ENCODE data around the gene DSP. TPM values are rescaled to one million over a fixed set of nuclear protein-coding genes. Genes with fewer than 3 reads are reported as not detected.

DSP gene
- total RNA-seq, 4 donors from 2014 or later, result 3.5 to 6.0 (median 4.7) TPM

DNA sequence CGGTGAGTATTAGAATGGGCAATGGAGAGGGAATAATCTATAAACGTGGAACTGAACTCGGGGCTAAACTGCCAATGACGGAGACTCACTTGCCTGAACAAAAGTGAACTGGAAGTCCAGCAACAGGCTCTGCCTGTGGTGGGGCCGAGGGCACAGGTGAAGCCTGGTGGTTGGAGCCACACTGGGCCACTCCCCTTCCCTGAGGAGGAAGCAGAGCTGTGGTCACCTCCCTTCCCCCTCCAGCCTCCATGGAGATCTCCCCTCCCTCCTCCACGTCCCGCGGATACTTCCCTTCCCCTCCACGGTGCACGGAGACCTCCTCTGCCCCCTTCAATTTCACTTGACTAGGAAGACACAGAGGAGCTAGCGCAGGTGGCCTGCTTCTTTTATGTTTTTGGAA lies 14.7 kb upstream of the DSP start:
- H3K36me3 ChIP-seq, result no peaks in the 10 kb centered on the region
- H3K27ac ChIP-seq, result no peak overlapping the region
- DNase-seq (ENCODE audit: low spot score in 2 of 2), result no peak
- no peaks in the 10 kb centered on the region for H3K9me3 ChIP-seq
- WGBS, 2 donors, result 43 to 47% methylated on average over 11 of the region's 11 CpGs
- no peak overlapping the region for H3K4me3 ChIP-seq
- no peaks in the 10 kb centered on the region for H3K4me1 ChIP-seq
- H3K27me3 ChIP-seq, result peaks cover 0 to 40% of the 10 kb centered on the region in 2 donors
- TF ChIP-seq POLR2A (IDR thresholded peaks at IDR 0.05) (no peak), EP300 (IDR thresholded peaks at IDR 0.05) (no peak)
- TF ChIP-seq, protein P1, sequence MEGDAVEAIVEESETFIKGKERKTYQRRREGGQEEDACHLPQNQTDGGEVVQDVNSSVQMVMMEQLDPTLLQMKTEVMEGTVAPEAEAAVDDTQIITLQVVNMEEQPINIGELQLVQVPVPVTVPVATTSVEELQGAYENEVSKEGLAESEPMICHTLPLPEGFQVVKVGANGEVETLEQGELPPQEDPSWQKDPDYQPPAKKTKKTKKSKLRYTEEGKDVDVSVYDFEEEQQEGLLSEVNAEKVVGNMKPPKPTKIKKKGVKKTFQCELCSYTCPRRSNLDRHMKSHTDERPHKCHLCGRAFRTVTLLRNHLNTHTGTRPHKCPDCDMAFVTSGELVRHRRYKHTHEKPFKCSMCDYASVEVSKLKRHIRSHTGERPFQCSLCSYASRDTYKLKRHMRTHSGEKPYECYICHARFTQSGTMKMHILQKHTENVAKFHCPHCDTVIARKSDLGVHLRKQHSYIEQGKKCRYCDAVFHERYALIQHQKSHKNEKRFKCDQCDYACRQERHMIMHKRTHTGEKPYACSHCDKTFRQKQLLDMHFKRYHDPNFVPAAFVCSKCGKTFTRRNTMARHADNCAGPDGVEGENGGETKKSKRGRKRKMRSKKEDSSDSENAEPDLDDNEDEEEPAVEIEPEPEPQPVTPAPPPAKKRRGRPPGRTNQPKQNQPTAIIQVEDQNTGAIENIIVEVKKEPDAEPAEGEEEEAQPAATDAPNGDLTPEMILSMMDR (IDR thresholded peaks at IDR 0.05), result no peak

DNA sequence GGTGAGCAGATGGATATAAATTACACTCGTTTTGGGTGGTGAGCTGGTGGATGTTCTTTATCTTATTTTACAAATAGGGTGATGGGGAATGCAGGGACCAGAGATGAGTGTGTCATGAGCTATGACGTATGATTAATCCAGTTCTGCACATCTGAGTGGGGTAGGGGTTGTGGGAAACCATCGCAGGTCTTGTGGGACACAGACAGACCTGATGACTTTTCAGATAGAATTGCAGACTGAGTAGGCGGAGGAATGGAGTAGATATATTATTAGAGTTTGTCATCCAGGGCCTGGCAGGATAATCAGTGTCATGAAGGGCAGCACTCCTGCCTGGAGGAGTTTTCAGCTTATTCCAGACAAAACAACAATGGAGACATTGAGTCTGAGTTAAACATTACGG lies 12.9 kb upstream of the DSP start:
- Histone ChIP-seq H3K4me3 (no peak overlapping the region), H3K27me3 (peaks cover 0 to 54% of the 10 kb centered on the region in 2 donors), H3K27ac (no peak overlapping the region), H3K4me1 (no peaks in the 10 kb centered on the region), H3K36me3 (no peaks in the 10 kb centered on the region), H3K9me3 (no peaks in the 10 kb centered on the region)
- WGBS, 2 donors, result 40 to 52% methylated on average over 5 of the region's 5 CpGs
- TF ChIP-seq EP300 (IDR thresholded peaks at IDR 0.05) (no peak), POLR2A (IDR thresholded peaks at IDR 0.05) (no peak)
- TF ChIP-seq, protein P1 (IDR thresholded peaks at IDR 0.05), result no peak
- no peak for DNase-seq (ENCODE audit: low spot score in 2 of 2)

DNA sequence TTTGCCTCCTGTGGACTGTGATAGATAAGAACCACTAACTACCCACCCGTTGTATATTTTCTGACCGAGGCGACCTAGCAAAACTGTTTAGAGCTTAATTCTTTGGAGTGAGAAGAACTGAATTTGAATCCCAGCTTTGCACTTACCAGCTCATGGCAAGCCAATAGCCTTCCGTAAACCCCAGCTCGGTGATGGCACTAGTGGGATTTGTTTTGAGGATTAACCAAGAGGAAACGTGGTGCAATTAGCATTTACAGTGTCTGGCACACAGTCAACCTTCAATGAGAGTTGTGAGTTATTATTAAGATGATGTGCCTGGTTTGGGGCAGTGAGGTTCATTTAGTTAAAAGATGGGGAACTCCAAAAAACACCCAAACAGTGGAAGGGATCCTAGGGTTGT lies 12.3 kb upstream of the DSP start:
- DNase-seq (ENCODE audit: low spot score in 2 of 2), result no peak
- WGBS, 2 donors, result 58 to 61% methylated on average over 6 of the region's 6 CpGs
- TF ChIP-seq, protein P1 (IDR thresholded peaks at IDR 0.05), result no peak
- TF ChIP-seq POLR2A (IDR thresholded peaks at IDR 0.05), result no peak
- Histone ChIP-seq H3K27me3 (peaks cover 0 to 55% of the 10 kb centered on the region in 2 donors), H3K4me3 (no peak overlapping the region), H3K9me3 (no peaks in the 10 kb centered on the region), H3K4me1 (no peaks in the 10 kb centered on the region), H3K27ac (no peak overlapping the region), H3K36me3 (no peaks in the 10 kb centered on the region)

DNA sequence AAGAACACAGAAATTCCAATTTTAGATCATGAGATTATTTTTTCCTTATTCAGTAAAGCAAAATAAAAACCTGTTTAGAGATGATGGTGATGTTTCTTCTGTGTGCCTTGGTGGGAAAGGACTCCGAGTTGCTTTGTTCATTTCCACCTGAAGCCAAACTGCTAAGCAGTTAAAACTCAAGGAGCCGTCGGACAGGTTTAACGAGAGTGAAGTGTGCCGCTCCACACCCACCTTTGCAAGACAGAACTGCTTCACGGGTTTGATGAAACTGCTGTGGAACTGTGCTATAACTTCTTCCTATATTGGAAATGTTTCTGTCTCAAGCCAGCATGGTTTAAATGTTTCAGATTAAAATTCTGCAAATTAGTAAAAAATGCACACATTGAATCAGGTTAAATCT lies 9.2 kb upstream of the DSP start:
- Histone ChIP-seq H3K27me3 (peaks cover 0 to 68% of the 10 kb centered on the region in 2 donors), H3K4me3 (no peak overlapping the region), H3K27ac (no peak overlapping the region), H3K9me3 (no peaks in the 10 kb centered on the region), H3K4me1 (no peaks in the 10 kb centered on the region), H3K36me3 (no peaks in the 10 kb centered on the region)
- DNase-seq (ENCODE audit: low spot score in 2 of 2), result no peak
- TF ChIP-seq EP300 (IDR thresholded peaks at IDR 0.05) (no peak), POLR2A (IDR thresholded peaks at IDR 0.05) (no peak)
- TF ChIP-seq, protein P1 (IDR thresholded peaks at IDR 0.05), result no peak
- 42 to 48% methylated on average over 6 of the region's 6 CpGs for WGBS, 2 donors

DNA sequence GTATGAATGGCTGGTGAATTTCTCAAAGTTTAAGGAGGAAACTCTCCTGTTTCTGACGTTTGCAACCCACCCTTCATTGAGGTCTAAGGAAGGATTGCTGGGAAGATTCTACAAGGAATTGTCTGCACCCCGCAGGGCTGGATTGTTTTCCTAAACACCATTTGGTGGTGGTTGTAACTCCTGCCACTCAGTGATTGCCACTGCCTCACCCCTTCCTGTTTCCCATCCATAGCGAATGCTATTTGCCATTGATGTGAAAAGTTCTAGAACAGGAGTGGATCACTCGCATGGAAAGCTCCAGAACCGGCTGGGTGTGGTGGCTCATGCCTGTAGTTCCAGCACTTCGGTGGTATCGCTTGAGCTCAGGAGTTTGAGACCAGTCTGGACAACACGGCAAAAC lies 8.7 kb upstream of the DSP start:
- H3K9me3 ChIP-seq, result no peaks in the 10 kb centered on the region
- no peak overlapping the region for H3K27ac ChIP-seq
- no peak for TF ChIP-seq POLR2A (IDR thresholded peaks at IDR 0.05)
- no peak for TF ChIP-seq EP300 (IDR thresholded peaks at IDR 0.05)
- TF ChIP-seq, protein P1 (IDR thresholded peaks at IDR 0.05), result no peak
- peaks cover 0 to 68% of the 10 kb centered on the region in 2 donors for H3K27me3 ChIP-seq
- no peak for DNase-seq (ENCODE audit: low spot score in 2 of 2)
- no peaks in the 10 kb centered on the region for H3K36me3 ChIP-seq
- H3K4me3 ChIP-seq, result no peak overlapping the region
- WGBS, 2 donors, result 51 to 57% methylated on average over 8 of the region's 8 CpGs
- no peaks in the 10 kb centered on the region for H3K4me1 ChIP-seq

Data from tibial nerve (tissue), 4 donors.